Testis (tissue), 3 donors: ENCODE measurements around the gene KLC1. TPM values are rescaled to one million over a fixed set of nuclear protein-coding genes. Genes with fewer than 3 reads are reported as not detected.

Experiments
- DNase-seq: peaks from one replicate; pipeline ENCODE4 v3.0.0-alpha.2; 2019
- H3K27ac ChIP-seq, 2 donors: fragments of 200-600 bp; sonication (generic); one replicate each; pipeline ENCODE4 v1.5.1; 2019
- H3K27me3 ChIP-seq: fragments of 200-600 bp; sonication (generic); one replicate; pipeline ENCODE4 v1.5.1; 2019
- H3K36me3 ChIP-seq: fragments of 200-600 bp; sonication (generic); one replicate; pipeline ENCODE4 v1.5.1; 2017; ENCODE audit warnings: low read depth; ENCODE audit errors: missing control alignments
- H3K4me1 ChIP-seq: fragments of 200-600 bp; sonication (generic); one replicate; pipeline ENCODE4 v1.5.1; 2019
- H3K4me3 ChIP-seq, 2 donors: fragments of 200-600 bp; sonication (generic); one replicate each; pipeline ENCODE4 v1.5.1; 2017 to 2019
- H3K9me3 ChIP-seq: fragments of 200-600 bp; sonication (generic); one replicate; pipeline ENCODE4 v1.5.1; 2017
- POLR2A ChIP-seq: fragments of 450-650 bp; IDR thresholded peaks from one replicate; pipeline ENCODE4 v1.6.1; 2017; ENCODE audit warnings: antibody characterized with exemption, mild to moderate bottlenecking, moderate library complexity
- WGBS, 2 donors: methylation state at CpG; one replicate each; pipeline ENCODE4 v1.1.5; 2018; 5-methylcytosine and 5-hydroxymethylcytosine counted together
- intact Hi-C: fragments of 100-400 bp; cut with DNase I; formaldehyde crosslinking; loops from one replicate; pipeline ENCODE4 v1.15.1; 2023; ENCODE audit warnings: low total_unique reads
- polyA plus RNA-seq: library from polyadenylated mRNA; stranded (reverse); fragments of 350-450 nt; fragmentation: Illumina TruSeq; extraction: RNeasy Lipid Tissue Mini Kit (QIAGEN cat#74804); gene quantifications from one replicate; pipeline ENCODE4 v1.2.3, GENCODE V29; 2014; ENCODE audit warnings: low read depth, low replicate concordance; ENCODE audit not compliant: insufficient read depth
- total RNA-seq, 2 donors: library from RNA; depleted of rRNA; stranded (reverse); fragments of >200 nt; gene quantifications; one replicate each; pipeline ENCODE4 v1.2.3, GENCODE V29; 2016
- TF ChIP-seq, protein P1 (sequence below), 3 experiments: fragments of 450-650 bp in 2 of 3; fragments of 200-600 bp in 1 of 3; sonication (generic) in 1 of 3; IDR thresholded peaks; one replicate each; pipeline ENCODE4 v1.5.1; 2016 to 2019; ENCODE audit warnings: antibody characterized with exemption in 3 of 3, mild to moderate bottlenecking in 2 of 3, moderate library complexity in 1 of 3

KLC1 gene
- total and polyA plus RNA-seq, 3 donors from 2014 or later = 92.9 to 473 (median 379) TPM

DNA sequence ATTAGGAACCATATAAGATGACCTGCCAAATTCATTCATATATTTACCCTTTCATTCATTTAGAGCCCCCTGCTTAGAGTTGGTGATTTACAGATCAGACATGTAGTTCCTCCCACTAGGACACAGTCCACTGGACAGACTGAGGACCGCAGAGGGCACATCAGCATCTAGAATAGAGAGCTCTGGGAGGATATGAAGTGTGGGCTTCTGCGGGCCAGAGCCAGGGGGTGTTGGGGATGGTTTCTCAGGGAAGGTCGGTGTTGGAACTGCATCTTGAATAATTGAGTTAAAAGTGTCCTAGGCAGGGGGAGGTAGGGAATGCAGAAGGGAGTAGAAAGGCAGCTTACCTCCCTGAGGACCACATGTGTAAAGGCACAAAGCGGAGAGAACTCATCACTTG, 42.9 kb downstream of the KLC1 start:
- TF ChIP-seq, protein P1, sequence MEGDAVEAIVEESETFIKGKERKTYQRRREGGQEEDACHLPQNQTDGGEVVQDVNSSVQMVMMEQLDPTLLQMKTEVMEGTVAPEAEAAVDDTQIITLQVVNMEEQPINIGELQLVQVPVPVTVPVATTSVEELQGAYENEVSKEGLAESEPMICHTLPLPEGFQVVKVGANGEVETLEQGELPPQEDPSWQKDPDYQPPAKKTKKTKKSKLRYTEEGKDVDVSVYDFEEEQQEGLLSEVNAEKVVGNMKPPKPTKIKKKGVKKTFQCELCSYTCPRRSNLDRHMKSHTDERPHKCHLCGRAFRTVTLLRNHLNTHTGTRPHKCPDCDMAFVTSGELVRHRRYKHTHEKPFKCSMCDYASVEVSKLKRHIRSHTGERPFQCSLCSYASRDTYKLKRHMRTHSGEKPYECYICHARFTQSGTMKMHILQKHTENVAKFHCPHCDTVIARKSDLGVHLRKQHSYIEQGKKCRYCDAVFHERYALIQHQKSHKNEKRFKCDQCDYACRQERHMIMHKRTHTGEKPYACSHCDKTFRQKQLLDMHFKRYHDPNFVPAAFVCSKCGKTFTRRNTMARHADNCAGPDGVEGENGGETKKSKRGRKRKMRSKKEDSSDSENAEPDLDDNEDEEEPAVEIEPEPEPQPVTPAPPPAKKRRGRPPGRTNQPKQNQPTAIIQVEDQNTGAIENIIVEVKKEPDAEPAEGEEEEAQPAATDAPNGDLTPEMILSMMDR (IDR thresholded peaks at IDR 0.05) = no peak
- no peak for TF ChIP-seq POLR2A
- DNase-seq = no peak
- Histone ChIP-seq H3K4me1 (no peaks in the 10 kb centered on the region), H3K36me3 (no peaks in the 10 kb centered on the region), H3K4me3 (no peak overlapping the region), H3K27ac (no peak overlapping the region), H3K9me3 (no peaks in the 10 kb centered on the region), H3K27me3 (no peaks in the 10 kb centered on the region)
- intact Hi-C loops = no loop called here
- 93 to 94% methylated on average over 4 of the region's 4 CpGs for WGBS, 2 donors

DNA sequence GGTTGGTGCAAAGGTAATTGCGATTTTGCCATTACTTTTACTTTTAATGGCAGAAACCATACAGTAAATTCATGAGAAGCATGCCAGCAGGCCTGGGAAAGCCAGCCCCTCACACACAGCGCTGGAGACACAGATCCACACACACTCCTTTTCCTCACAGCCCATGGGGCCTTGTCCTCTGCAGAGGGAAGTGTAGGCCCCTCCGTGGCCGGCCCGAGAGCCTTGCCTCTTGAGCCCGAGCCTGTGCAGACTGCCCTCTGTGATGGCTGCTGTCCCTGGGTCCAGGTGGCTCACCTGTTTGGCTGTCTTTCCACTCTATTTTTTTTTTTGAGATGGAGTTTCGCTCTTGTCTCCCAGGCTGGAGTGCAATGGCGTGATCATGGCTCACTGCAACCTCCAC, 46.9 kb downstream of the KLC1 start:
- Histone ChIP-seq H3K4me3 (no peak overlapping the region), H3K9me3 (no peaks in the 10 kb centered on the region), H3K36me3 (no peaks in the 10 kb centered on the region), H3K27ac (no peak overlapping the region), H3K27me3 (no peaks in the 10 kb centered on the region), H3K4me1 (no peaks in the 10 kb centered on the region)
- 90 to 94% methylated on average over 8 of the region's 8 CpGs for whole genome bisulfite sequencing, 2 donors
- DNase-seq = no peak
- TF ChIP-seq, protein P1 (IDR thresholded peaks at IDR 0.05) = no peak
- no peak for TF ChIP-seq POLR2A
- intact Hi-C loops = no loop called here

DNA sequence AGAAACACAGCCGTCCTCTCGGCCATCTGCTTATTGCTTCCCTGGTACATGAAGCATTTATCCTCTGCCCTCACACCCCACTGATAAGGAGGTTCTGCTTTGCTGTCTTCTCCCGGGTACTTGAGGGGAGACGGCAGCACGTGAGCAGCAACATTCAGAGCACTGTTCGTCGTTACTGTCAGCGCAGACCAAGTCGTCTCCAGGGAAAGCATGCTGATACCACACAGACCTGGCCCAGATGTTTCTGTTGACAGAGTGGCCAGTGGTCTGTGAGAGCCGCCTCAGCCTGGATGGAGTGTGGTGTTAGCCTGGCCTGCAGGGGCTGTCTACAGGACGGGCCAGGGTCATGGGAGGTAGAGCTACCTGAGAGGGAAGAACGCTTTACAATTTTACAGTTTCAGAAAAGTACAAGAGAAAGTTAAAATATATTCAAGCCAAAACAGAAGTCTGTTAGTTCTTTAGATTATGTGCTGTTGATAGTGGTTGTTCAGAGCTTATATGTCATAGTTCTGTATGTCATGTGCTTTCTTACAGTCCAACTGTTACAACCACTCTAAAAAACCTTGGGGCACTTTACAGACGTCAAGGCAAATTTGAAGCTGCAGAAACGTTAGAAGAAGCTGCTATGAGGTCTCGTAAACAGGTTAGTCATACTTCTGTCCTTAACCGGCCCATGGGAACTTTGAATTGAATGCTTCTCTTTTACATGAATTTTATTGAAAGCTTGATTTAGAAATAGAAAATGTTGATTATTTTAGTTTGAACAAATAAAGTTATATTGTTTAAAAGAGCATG, 48.1 kb downstream of the KLC1 start:
- WGBS, 2 donors = 74 to 75% methylated on average over 16 of the region's 16 CpGs
- no peaks in the 10 kb centered on the region for H3K9me3 ChIP-seq
- no peak for TF ChIP-seq POLR2A
- TF ChIP-seq, protein P1 (IDR thresholded peaks at IDR 0.05) = no peak
- no peak overlapping the region for H3K27ac ChIP-seq
- no peak overlapping the region for H3K4me3 ChIP-seq
- H3K4me1 ChIP-seq = no peaks in the 10 kb centered on the region
- no peaks in the 10 kb centered on the region for H3K36me3 ChIP-seq
- intact Hi-C loops = no loop called here
- H3K27me3 ChIP-seq = no peaks in the 10 kb centered on the region
- no peak for DNase-seq

DNA sequence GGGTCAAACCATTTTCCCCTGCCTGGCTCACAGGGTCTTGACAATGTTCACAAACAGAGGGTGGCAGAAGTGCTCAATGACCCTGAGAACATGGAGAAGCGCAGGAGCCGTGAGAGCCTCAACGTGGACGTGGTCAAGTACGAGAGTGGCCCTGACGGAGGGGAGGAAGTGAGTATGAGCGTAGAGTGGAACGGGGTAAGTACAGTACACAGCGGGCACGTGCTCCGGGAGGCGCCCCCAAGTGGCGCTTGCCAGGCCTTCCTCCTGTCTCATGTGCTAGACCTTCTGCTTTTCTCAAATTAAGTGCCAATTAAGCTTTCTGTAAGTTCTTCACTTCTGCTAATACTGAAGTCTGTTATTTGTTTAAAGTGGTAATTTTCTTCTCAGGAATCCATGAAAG, 50.3 kb downstream of the KLC1 start:
- no peak for TF ChIP-seq POLR2A
- TF ChIP-seq, protein P1 (IDR thresholded peaks at IDR 0.05) = peak in 2 of 3 experiments; percentile 11 to 40
- H3K4me3 ChIP-seq = no peak overlapping the region
- no peaks in the 10 kb centered on the region for H3K36me3 ChIP-seq
- no peaks in the 10 kb centered on the region for H3K9me3 ChIP-seq
- no peaks in the 10 kb centered on the region for H3K4me1 ChIP-seq
- H3K27ac ChIP-seq = no peak overlapping the region
- no peaks in the 10 kb centered on the region for H3K27me3 ChIP-seq
- peak; percentile 62 for DNase-seq
- 52 to 54% methylated on average over 11 to 13 of the region's 13 CpGs for WGBS, 2 donors
- intact Hi-C loops = no loop called here
